SK-N-DZ (cell line): Measurements from ENCODE around the gene TMEM269.

Experiments used
- DNase-seq: peaks from one replicate; pipeline ENCODE4 v3.0.0-alpha.2; 2015; ENCODE audit warnings: low spot score

Gene TMEM269

GRCh38 chr1:42847721-42848460, 63.1 kb downstream of the TMEM269 start:
- DNase-seq: no peak

- DNase-seq: no peak
Observed at GRCh38 chr1:42848823-42849537, 64.2 kb downstream of the TMEM269 start.

GRCh38 chr1:42849944-42850343, 65.2 kb downstream of the TMEM269 start:
- DNase-seq: no peak
